Activated CD4-positive, alpha-beta T cell treated with anti-CD3 and anti-CD28 coated beads, Interleukin-2, amount 50 U/mL, for 16 hours (primary cell): ENCODE measurements around the gene GC.
A peak's percentile ranks its signal among the peaks of the same experiment; 100 is the strongest.
"Not testable (repeated sequence)": the region's sequence is repeated elsewhere in the genome, so short reads cannot be mapped to it uniquely, and the experiment has no call there.

Experiments
- DNase-seq: peaks from one replicate; pipeline ENCODE4 v3.0.0-alpha.2; 2020

GC gene

GRCh38 chr4:71783972-71784371 lies at the start of gene GC:
Gene GC, minus strand, starts transcription at chr4:71784079. Its CDS starts 61 bp downstream, at chr4:71784018.
- DNase-seq, result no peak

GRCh38 chr4:71833232-71833900 lies 49.5 kb upstream of the GC start:
- DNase-seq, result no peak

- no peak for DNase-seq
These were observed 48.2 kb upstream of the GC start for GRCh38 chr4:71832049-71832448.

- peak; percentile 29 for DNase-seq
These were observed 46.8 kb upstream of the GC start for GRCh38 chr4:71830497-71831190.

- no peak for DNase-seq
These were observed 44.6 kb upstream of the GC start for GRCh38 chr4:71828470-71828869.

GRCh38 chr4:71827826-71828225 lies 43.9 kb upstream of the GC start:
- no peak for DNase-seq

- no peak for DNase-seq
These were observed 32.9 kb upstream of the GC start for GRCh38 chr4:71816676-71817303.

GRCh38 chr4:71814433-71814832 lies 30.6 kb upstream of the GC start:
- DNase-seq, result no peak

- not testable (repeated sequence) for DNase-seq
These were observed 25.9 kb upstream of the GC start for GRCh38 chr4:71809805-71810204.

- DNase-seq, result no peak
These were observed 23.6 kb upstream of the GC start for GRCh38 chr4:71807469-71807868.

GRCh38 chr4:71805230-71805629 lies 21.4 kb upstream of the GC start:
- not testable (repeated sequence) for DNase-seq

- DNase-seq, result not testable (repeated sequence)
These were observed 20.3 kb upstream of the GC start for GRCh38 chr4:71804017-71804697.

- no peak for DNase-seq
These were observed 2.1 kb upstream of the GC start for GRCh38 chr4:71785959-71786358.

- no peak for DNase-seq
These were observed 804 bp upstream of the GC start for GRCh38 chr4:71784569-71785197.

GRCh38 chr4:71777891-71778290 lies 6.0 kb downstream of the GC start:
- DNase-seq, result no peak

- no peak for DNase-seq
These were observed 8.4 kb downstream of the GC start for GRCh38 chr4:71775449-71775848.

GRCh38 chr4:71774136-71774535 lies 9.7 kb downstream of the GC start:
- no peak for DNase-seq

- DNase-seq, result no peak
These were observed 10.9 kb downstream of the GC start for GRCh38 chr4:71773004-71773403.

GRCh38 chr4:71772592-71772991 lies 11.3 kb downstream of the GC start:
- DNase-seq, result no peak

GRCh38 chr4:71771613-71772012 lies 12.3 kb downstream of the GC start:
- DNase-seq, result no peak

- DNase-seq, result peak; percentile 1
These were observed 14.4 kb downstream of the GC start for GRCh38 chr4:71769434-71769833.

- DNase-seq, result no peak
These were observed 15.8 kb downstream of the GC start for GRCh38 chr4:71768123-71768522.

- DNase-seq, result no peak
These were observed 18.0 kb downstream of the GC start for GRCh38 chr4:71765821-71766383.
